ENCODE measurements around the gene BEND5.

Gene BEND5

GRCh38 chr1:48679859-48680258 lies 96.8 kb downstream of the BEND5 start:
- DNase-seq: no peak

- DNase-seq: no peak
These were observed 97.8 kb downstream of the BEND5 start for GRCh38 chr1:48678710-48679505.
